Measurements from ENCODE around the gene ZNF165.
A peak's percentile ranks its signal among the peaks of the same experiment; 100 is the strongest.
"Not testable (repeated sequence)": the region's sequence is repeated elsewhere in the genome, so short reads cannot be mapped to it uniquely, and the experiment has no call there.

ZNF165 gene

GRCh38 chr6:28080381-28080630 lies at the start of gene ZNF165:
ZNF165 (plus strand) TSS chr6:28080568; CDS start chr6:28085481, 4,913 bp downstream.
- H3K27ac ChIP-seq (ENCODE audit: extremely low read depth, low read depth, low read length) = peak within 1 kb of the TSS; percentile 47; the same call in 1 of the 2 replicates
- H3K36me3 ChIP-seq (ENCODE audit: control insufficient read depth in 2 of 2, insufficient read depth in 1 of 2, low read length in 2 of 2); H3K4me1 ChIP-seq (ENCODE audit: control insufficient read depth, insufficient read depth, low read length); H3K9me3 ChIP-seq (ENCODE audit: control insufficient read depth, insufficient read depth, low read depth, low read length); CTCF ChIA-PET: not testable (repeated sequence)
- POLR2A ChIA-PET = interaction anchor here (0.6 to 1.2 kb wide), 8 partner anchors 11 to 1087 kb away, joined by 3 to 7 read pairs (median 4); a partner anchor contains a TSS
- peak within 1 kb of the TSS; percentile 93 for H3K4me3 ChIP-seq (ENCODE audit: low read depth, low read length)
- TF ChIP-seq ZEB2 (tag by site-specific recombination; IDR thresholded peaks at IDR 0.05) (peak; percentile 77), ZBTB48 (tag by site-specific recombination; IDR thresholded peaks at IDR 0.05) (0 out of 2 replicates have a peak, but pooled peaks have one; percentile 5), ZBTB20 (tag by site-specific recombination; IDR thresholded peaks at IDR 0.05) (peak; percentile 48; the same call in 1 of the 2 replicates)
- TF ChIP-seq, protein P1, sequence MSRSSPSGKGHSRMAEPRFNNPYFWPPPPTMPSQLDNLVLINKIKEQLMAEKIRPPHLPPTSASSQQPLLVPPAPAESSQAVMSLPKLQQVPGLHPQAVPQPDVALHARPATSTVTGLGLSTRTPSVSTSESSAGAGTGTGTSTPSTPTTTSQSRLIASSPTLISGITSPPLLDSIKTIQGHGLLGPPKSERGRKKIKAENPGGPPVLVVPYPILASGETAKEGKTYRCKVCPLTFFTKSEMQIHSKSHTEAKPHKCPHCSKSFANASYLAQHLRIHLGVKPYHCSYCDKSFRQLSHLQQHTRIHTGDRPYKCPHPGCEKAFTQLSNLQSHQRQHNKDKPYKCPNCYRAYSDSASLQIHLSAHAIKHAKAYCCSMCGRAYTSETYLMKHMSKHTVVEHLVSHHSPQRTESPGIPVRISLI (tag by site-specific recombination; IDR thresholded peaks at IDR 0.05) = peak; percentile 96; the same call in 1 of the 2 replicates
- TF ChIP-seq, protein P2, sequence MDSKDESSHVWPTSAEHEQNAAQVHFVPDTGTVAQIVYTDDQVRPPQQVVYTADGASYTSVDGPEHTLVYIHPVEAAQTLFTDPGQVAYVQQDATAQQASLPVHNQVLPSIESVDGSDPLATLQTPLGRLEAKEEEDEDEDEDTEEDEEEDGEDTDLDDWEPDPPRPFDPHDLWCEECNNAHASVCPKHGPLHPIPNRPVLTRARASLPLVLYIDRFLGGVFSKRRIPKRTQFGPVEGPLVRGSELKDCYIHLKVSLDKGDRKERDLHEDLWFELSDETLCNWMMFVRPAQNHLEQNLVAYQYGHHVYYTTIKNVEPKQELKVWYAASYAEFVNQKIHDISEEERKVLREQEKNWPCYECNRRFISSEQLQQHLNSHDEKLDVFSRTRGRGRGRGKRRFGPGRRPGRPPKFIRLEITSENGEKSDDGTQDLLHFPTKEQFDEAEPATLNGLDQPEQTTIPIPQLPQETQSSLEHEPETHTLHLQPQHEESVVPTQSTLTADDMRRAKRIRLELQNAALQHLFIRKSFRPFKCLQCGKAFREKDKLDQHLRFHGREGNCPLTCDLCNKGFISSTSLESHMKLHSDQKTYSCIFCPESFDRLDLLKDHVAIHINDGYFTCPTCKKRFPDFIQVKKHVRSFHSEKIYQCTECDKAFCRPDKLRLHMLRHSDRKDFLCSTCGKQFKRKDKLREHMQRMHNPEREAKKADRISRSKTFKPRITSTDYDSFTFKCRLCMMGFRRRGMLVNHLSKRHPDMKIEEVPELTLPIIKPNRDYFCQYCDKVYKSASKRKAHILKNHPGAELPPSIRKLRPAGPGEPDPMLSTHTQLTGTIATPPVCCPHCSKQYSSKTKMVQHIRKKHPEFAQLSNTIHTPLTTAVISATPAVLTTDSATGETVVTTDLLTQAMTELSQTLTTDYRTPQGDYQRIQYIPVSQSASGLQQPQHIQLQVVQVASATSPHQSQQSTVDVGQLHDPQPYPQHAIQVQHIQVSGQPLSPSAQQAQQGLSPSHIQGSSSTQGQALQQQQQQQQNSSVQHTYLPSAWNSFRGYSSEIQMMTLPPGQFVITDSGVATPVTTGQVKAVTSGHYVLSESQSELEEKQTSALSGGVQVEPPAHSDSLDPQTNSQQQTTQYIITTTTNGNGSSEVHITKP (tag by site-specific recombination; IDR thresholded peaks at IDR 0.05) = peak; percentile 15

DNA sequence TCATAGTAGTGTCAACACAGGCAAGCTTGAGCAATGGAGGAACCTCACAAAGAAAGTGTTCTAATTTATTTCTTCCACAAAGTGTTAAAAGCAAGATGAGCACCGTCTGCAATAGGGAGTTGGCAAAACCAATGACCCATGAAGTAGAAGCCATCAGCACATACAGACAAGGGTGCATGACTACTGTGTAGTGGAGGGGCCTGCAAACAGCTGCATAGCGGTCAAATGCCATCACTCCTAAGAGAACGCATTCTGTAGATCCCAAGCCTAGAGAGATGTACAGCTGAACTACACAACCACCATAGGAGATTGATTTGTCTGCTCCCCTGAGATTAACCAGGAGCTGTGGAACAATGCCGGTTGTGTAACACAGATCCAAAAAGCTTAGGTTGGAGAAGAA lies 26.8 kb upstream of the ZNF165 start:
- Histone ChIP-seq H3K27ac (ENCODE audit: extremely low read depth, low read depth, low read length) (no peak overlapping the region), H3K36me3 (ENCODE audit: control insufficient read depth in 2 of 2, insufficient read depth in 1 of 2, low read length in 2 of 2) (no peaks in the 10 kb centered on the region), H3K4me1 (ENCODE audit: control insufficient read depth, insufficient read depth, low read length) (no peaks in the 10 kb centered on the region), H3K9me3 (ENCODE audit: control insufficient read depth, insufficient read depth, low read depth, low read length) (no peaks in the 10 kb centered on the region), H3K4me3 (ENCODE audit: low read depth, low read length) (no peak overlapping the region)
- ChIA-PET CTCF (interaction anchor here (0.7 to 1.3 kb wide), 2 partner anchors 9 to 1600 kb away, joined by 3 read pairs; no protein-coding TSS in a partner anchor), POLR2A (no interaction called here)
- TF ChIP-seq ZNF514 (tag by site-specific recombination; IDR thresholded peaks at IDR 0.05) (no peak), ZNF394 (tag by site-specific recombination; IDR thresholded peaks at IDR 0.05; ENCODE audit: borderline replicate concordance) (no peak), ZNF585B (tag by site-specific recombination; IDR thresholded peaks at IDR 0.05) (no peak), WT1 (tag by site-specific recombination; IDR thresholded peaks at IDR 0.05) (no peak), ZFP37 (tag by site-specific recombination; IDR thresholded peaks at IDR 0.05) (no peak), EGR2 (tag by site-specific recombination; IDR thresholded peaks at IDR 0.05; ENCODE audit: low read depth) (no peak), ZNF266 (tag by site-specific recombination; IDR thresholded peaks at IDR 0.05; ENCODE audit: low read depth) (no peak), ZNF148 (tag by site-specific recombination; IDR thresholded peaks at IDR 0.05; ENCODE audit: borderline replicate concordance) (no peak)
- TF ChIP-seq, protein P1 (tag by site-specific recombination; IDR thresholded peaks at IDR 0.05) = no peak
- TF ChIP-seq, protein P3, sequence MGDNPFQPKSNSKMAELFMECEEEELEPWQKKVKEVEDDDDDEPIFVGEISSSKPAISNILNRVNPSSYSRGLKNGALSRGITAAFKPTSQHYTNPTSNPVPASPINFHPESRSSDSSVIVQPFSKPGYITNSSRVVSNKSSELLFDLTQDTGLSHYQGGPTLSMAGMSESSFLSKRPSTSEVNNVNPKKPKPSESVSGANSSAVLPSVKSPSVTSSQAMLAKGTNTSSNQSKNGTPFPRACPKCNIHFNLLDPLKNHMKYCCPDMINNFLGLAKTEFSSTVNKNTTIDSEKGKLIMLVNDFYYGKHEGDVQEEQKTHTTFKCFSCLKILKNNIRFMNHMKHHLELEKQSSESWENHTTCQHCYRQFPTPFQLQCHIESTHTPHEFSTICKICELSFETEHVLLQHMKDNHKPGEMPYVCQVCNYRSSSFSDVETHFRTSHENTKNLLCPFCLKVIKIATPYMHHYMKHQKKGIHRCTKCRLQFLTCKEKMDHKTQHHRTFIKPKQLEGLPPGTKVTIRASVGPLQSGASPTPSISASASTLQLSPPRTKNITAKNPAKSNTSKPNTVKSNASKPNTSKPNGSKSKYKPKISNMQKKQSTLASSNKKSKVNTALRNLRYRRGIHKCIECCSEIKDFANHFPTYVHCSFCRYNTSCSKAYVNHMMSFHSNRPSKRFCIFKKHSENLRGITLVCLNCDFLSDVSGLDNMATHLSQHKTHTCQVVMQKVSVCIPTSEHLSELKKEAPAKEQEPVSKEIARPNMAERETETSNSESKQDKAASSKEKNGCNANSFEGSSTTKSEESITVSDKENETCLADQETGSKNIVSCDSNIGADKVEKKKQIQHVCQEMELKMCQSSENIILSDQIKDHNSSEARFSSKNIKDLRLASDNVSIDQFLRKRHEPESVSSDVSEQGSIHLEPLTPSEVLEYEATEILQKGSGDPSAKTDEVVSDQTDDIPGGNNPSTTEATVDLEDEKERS (tag by site-specific recombination; IDR thresholded peaks at IDR 0.05) = no peak

All from HEK293 (cell line).